ENCODE measurements around the gene IFIH1. TPM values are rescaled to one million over a fixed set of nuclear protein-coding genes. Genes with fewer than 3 reads are reported as not detected.

Gene IFIH1
- total RNA-seq, 1 experiment from 2014 or later: 5.1 TPM

DNA sequence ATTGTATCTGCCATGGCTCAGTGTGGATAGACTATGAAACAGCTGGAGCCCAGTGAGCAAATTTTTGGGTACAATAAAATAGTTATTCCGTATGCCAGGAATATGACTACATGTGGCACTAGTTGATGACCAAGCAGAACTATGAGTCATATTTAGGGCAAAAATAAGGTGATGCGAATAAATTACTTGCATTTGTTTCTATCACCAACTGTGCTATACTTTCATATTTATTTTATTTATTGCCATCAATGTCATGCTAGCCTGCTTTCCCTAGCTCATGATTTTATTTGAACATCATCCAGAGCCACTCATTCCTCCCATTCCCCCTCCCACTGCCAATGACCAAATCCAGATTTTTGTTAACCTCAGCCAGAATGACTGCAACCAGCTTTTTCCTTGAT, 61.9 kb downstream of the IFIH1 start:
- H3K4me3 ChIP-seq (ENCODE audit: low read depth, low read length, poor library complexity, severe bottlenecking): no peak overlapping the region
- no TSS peak for BruUV-seq (replicated peaks)
- CTCF ChIA-PET: no interaction called here
- TF ChIP-seq EZH2 (IDR thresholded peaks at IDR 0.05; ENCODE audit: borderline replicate concordance, low read depth, low read length, poor library complexity, severe bottlenecking): no peak
- TF ChIP-seq, protein P1, sequence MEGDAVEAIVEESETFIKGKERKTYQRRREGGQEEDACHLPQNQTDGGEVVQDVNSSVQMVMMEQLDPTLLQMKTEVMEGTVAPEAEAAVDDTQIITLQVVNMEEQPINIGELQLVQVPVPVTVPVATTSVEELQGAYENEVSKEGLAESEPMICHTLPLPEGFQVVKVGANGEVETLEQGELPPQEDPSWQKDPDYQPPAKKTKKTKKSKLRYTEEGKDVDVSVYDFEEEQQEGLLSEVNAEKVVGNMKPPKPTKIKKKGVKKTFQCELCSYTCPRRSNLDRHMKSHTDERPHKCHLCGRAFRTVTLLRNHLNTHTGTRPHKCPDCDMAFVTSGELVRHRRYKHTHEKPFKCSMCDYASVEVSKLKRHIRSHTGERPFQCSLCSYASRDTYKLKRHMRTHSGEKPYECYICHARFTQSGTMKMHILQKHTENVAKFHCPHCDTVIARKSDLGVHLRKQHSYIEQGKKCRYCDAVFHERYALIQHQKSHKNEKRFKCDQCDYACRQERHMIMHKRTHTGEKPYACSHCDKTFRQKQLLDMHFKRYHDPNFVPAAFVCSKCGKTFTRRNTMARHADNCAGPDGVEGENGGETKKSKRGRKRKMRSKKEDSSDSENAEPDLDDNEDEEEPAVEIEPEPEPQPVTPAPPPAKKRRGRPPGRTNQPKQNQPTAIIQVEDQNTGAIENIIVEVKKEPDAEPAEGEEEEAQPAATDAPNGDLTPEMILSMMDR (conservative IDR thresholded peaks at IDR 0.05; ENCODE audit: low read depth, low read length): no peak
- H3K4me1 ChIP-seq (ENCODE audit: insufficient read depth, low read length, poor library complexity, severe bottlenecking): peaks cover 11% of the 10 kb centered on the region
- H3K9me3 ChIP-seq (ENCODE audit: low read depth, low read length, poor library complexity, severe bottlenecking): no peaks in the 10 kb centered on the region
- H3K27me3 ChIP-seq (replicated peaks; ENCODE audit: insufficient read depth, low read depth, low read length, poor library complexity): no peaks in the 10 kb centered on the region
- no peak overlapping the region for H3K27ac ChIP-seq (ENCODE audit: low read depth, low read length, poor library complexity, severe bottlenecking)
- intact Hi-C loops (cut with micrococcal nuclease; ENCODE audit: unreplicated experiment): no loop called here
- no peak for DNase-seq (ENCODE audit: low spot score)
- no peaks in the 10 kb centered on the region for H3K36me3 ChIP-seq (ENCODE audit: insufficient read depth, low read length, poor library complexity, severe bottlenecking)
- POLR2A ChIA-PET (ENCODE audit: low non-redundant PET): no interaction called here

DNA sequence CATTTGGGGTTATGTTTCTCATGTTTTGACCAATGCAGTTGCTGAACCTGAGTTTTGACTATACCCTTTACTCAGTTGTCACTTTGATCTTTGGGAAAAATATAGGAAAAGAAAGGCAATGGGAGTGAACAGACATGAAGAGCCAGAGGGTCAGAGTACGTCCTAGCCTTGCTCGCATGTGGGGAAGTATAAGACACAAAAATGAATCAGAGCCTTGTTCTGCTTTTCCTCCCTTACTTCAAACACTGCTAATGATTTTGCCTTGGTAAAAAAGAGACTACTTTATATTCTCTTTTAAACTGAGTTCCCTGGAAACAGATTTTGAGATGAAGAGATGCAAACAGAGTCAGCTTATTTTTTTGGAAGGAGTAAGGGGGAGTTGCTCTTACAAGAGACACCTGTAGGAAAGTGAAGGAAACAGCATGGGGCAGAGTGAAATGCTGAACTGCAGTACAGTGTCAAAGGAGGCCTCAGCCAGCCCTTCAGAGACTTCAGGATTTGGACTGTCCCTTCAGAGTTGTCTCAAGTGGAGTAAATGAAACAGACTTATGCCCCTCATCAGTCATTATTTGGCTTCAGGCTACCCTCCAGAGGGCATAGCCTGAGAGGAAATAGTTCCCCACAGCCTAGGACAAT, 64.1 kb downstream of the IFIH1 start:
- Histone ChIP-seq H3K27me3 (replicated peaks; ENCODE audit: insufficient read depth, low read depth, low read length, poor library complexity) (no peaks in the 10 kb centered on the region), H3K9me3 (ENCODE audit: low read depth, low read length, poor library complexity, severe bottlenecking) (peaks cover 2% of the 10 kb centered on the region), H3K4me3 (ENCODE audit: low read depth, low read length, poor library complexity, severe bottlenecking) (no peak overlapping the region), H3K4me1 (ENCODE audit: insufficient read depth, low read length, poor library complexity, severe bottlenecking) (no peaks in the 10 kb centered on the region), H3K27ac (ENCODE audit: low read depth, low read length, poor library complexity, severe bottlenecking) (no peak overlapping the region), H3K36me3 (ENCODE audit: insufficient read depth, low read length, poor library complexity, severe bottlenecking) (no peaks in the 10 kb centered on the region)
- POLR2A ChIA-PET (ENCODE audit: low non-redundant PET): interaction anchor here (0.6 kb wide), 1 partner anchor 941 kb away, joined by 5 read pairs; no protein-coding TSS in a partner anchor
- DNase-seq (ENCODE audit: low spot score): no peak
- no peak for TF ChIP-seq EZH2 (IDR thresholded peaks at IDR 0.05; ENCODE audit: borderline replicate concordance, low read depth, low read length, poor library complexity, severe bottlenecking)
- TF ChIP-seq, protein P1 (conservative IDR thresholded peaks at IDR 0.05; ENCODE audit: low read depth, low read length): no peak
- BruUV-seq (replicated peaks): no TSS peak
- intact Hi-C loops (cut with micrococcal nuclease; ENCODE audit: unreplicated experiment): no loop called here
- CTCF ChIA-PET: no interaction called here

DNA sequence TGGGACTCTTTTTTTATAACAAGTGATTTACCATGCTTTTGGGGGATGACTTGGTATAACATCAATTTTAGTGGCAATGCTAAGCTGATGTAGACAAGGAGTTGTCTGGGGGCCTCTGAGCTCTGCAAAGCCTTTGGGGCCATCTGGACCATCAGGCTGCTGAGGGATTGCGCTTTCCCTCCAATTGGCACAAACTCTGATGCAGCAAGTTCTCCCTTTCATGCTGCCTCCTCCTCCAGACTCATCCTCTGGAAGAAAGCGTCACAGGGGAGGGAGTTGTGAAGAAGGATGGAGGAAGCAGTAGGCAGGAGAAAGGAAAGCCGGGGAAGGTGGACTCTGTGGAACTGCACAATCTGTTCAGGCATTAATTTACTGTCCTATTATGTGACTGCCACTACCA, 65.0 kb downstream of the IFIH1 start:
- DNase-seq (ENCODE audit: low spot score): no peak
- ChIA-PET POLR2A (ENCODE audit: low non-redundant PET) (no interaction called here), CTCF (no interaction called here)
- Histone ChIP-seq H3K27me3 (replicated peaks; ENCODE audit: insufficient read depth, low read depth, low read length, poor library complexity) (no peaks in the 10 kb centered on the region), H3K27ac (ENCODE audit: low read depth, low read length, poor library complexity, severe bottlenecking) (no peak overlapping the region), H3K4me3 (ENCODE audit: low read depth, low read length, poor library complexity, severe bottlenecking) (no peak overlapping the region), H3K36me3 (ENCODE audit: insufficient read depth, low read length, poor library complexity, severe bottlenecking) (no peaks in the 10 kb centered on the region), H3K4me1 (ENCODE audit: insufficient read depth, low read length, poor library complexity, severe bottlenecking) (no peaks in the 10 kb centered on the region), H3K9me3 (ENCODE audit: low read depth, low read length, poor library complexity, severe bottlenecking) (peaks cover 2% of the 10 kb centered on the region)
- BruUV-seq (replicated peaks): no TSS peak
- intact Hi-C loops (cut with micrococcal nuclease; ENCODE audit: unreplicated experiment): no loop called here
- TF ChIP-seq EZH2 (IDR thresholded peaks at IDR 0.05; ENCODE audit: borderline replicate concordance, low read depth, low read length, poor library complexity, severe bottlenecking): no peak
- TF ChIP-seq, protein P1 (conservative IDR thresholded peaks at IDR 0.05; ENCODE audit: low read depth, low read length): no peak

Data from A673 (cell line).